Suppressor macrophage treated with lipopolysaccharide for 4 hours (primary cell): ENCODE results near the gene RASSF9.

Experiments used
- DNase-seq: peaks from one replicate; pipeline ENCODE4 v3.0.0-alpha.2; 2020

RASSF9 gene

DNA sequence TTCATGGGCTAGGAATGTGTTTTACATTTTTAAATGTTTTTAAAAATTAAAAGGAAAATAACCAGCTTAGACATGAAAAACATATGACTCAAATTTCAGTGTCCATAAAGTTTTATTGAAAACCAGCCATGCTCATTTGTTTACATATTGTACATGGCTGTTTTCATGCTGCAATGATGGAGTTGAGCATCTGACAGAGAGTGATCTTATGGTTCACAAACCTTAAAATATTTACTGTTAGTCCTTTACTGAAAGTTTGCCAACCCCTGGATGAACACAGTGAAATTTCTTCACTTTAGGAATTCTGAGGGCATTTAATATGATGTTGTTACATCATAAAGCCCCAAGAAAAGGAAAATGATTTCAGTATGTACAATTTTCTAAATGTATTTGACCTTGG, 16.1 kb downstream of the RASSF9 start:
- DNase-seq, result no peak

DNA sequence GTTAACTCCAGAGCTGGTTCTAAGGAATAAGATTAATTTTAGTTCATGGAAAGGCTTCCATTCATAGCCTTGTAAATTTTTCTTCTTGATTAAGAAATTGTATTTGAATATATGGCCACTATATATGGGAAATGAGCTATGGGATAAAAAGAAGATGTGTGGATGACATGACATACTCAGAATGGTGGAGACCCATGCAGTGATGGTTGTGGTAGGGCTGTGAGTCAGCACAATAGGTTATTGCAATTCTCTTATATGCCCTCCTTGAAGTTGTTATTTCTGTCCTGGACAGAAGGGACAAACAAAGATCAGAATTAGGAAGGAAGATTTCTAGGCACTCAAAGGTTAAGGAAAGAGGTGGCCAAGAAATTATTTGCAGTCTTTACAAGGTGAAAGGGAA, 21.5 kb downstream of the RASSF9 start:
- no peak for DNase-seq

DNA sequence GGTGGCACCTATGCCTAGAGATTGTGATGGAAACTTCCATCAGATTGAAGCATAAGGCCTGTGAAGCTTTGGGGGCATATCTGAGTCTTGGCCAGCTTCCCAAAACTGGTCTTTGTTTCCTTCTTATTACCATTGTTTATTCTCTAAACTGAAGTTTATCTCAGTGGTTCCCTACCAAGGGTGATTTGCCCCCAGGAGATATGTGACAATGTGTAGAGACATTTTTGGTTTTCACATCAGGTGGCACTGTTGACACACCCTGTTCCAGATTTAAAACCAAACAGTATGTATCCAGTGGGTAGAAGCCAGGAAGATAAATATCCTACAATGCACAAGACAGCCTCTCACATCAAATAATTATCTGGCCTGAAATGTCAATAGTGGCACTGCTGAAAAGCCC, 22.1 kb downstream of the RASSF9 start:
- DNase-seq, result no peak

DNA sequence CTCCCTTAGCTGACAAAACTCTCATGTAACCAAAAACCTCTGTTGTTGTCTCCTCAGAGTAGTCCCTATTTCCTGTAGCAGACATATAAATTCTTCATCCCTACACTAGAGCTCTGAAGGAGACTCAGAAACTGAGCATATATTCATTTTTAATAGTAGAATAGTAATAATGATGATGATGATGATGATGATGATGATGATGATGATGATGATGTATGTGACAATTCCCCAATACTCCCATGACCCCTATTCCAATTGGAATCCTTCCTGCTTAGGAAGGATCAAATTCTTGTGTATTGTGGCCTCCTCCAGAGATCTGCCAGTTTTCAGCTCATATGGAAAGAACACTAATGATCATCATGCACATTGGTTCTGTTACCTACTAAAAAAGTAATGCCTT, 26.7 kb downstream of the RASSF9 start:
- DNase-seq, result no peak

DNA sequence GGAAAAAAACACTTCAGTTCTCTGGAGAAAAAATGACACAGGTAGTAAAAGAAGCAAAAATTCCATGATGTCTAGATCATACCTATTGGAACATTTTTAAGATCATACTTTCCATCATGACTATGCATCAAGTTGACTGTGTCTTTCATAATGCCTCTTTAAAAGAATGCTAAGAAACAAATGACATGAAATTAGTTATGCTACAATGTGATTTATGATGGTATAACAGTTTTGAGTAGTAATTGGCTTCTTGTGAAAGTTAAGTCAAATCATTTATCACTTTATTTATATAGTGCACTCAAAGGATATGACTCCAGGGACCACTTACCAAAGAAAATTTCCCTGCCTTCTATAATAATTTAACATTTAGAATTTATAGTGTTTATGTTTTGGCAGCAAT, 28.5 kb downstream of the RASSF9 start:
- no peak for DNase-seq

DNA sequence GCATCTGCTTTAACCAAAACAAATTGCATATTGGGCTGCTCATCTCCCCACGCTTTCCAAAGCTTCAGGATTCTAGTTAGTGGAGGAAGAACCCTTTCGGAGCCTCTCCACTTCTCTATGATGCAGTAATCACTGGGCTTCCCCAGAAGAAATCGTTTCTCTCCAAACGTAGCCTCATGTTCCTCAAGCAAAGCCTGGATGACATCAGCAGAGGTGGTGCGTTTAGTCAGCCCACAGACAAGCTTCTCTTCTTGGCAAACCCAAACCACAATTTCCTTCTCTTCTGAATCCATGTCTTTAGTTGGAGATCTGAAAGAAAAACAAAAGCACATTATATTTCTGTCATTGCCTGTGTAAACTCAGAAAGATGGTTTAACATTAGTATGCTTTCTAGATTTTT, 30.6 kb downstream of the RASSF9 start:
- peak; percentile 85 for DNase-seq

DNA sequence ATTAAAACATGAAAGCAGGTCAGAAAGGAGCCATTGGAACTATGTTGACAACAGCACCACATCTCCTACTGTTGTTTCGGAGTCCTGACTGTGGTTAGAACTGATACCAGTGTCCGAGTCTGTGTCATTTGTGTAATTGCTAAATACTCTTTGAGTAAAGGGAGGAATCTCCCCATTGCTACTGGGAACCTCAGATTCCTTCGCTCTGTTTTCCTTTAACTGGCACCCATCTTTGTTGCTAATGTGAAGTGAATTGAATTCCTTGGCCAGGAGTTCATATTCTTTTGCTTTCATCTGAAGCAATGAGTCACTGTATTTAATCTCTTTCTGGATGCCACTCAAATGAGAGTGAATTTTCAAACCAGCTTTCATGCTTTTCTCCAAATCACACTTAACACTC, 31.5 kb downstream of the RASSF9 start:
- no peak for DNase-seq

DNA sequence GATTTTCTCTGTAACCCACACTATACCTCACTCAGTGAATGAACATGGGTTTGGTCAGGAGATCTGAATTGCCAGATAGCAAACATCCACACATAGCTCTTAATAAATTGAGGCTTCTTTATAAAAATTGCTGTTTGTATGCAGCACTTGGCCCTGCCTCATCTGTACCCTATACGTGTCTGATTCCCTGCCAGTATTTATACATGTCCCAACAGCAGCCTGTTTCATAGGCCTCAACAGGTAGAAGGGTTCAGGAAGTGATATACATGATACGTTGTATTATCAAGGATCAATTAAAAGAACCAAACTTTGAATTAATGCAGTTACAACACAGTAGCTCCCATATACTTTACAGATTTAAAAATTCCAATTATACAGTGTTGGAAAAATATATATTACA, 32.3 kb downstream of the RASSF9 start:
- no peak for DNase-seq

DNA sequence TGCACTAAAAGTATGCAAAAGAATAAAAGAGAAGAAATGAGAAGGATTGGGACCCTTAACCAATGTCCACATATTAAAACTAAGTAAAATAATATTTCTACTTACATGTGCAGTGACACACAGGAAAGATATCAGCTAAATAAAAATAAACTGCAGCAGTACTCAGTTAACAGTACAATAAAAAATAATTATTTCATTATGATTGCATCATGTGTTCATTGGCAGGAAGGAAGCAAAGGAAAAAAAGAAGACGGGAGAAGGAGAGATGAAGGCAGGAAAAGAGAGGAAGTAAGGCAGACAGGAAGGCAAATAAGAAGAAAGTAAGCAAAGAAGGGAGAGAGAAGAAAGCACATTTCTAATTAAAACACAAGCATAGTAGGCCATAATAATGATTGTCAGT, 33.0 kb downstream of the RASSF9 start:
- no peak for DNase-seq

DNA sequence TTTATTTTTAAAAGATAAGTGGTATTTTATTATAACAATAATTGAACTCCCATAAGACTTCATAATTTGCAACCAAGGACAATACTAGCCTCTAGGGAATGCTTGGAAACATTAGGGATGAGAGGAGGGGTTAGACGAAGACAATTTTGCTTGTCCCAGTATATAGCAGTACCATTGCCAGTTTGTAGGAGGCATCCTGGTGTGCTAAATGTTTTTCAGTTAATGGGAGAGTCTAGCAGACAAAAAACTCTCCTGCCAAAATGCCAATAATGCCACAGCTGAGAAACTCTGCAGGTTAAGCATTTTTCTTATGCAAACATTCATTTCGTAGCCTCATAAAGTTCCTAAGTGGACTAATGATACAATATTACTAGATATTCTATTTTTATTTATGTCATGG, 38.1 kb downstream of the RASSF9 start:
- DNase-seq, result no peak

DNA sequence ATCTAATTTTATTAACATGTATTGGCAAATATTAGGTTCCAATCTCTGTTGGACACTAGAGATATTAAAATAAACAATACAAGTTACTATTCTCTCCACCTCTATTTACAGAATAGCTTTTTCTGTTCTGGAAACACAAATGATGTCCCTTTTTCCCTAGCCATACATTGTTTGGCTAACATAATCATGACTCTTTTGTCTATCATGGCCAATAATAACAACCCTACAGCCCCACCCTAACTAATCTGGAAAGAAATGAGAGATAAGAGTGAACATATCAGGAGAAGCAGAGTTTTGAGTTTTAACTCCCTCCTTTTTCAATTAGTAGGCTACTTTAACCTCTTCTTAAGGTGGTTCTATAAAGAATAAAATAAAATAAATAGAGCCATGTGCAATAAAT, 40.2 kb downstream of the RASSF9 start:
- DNase-seq, result no peak

DNA sequence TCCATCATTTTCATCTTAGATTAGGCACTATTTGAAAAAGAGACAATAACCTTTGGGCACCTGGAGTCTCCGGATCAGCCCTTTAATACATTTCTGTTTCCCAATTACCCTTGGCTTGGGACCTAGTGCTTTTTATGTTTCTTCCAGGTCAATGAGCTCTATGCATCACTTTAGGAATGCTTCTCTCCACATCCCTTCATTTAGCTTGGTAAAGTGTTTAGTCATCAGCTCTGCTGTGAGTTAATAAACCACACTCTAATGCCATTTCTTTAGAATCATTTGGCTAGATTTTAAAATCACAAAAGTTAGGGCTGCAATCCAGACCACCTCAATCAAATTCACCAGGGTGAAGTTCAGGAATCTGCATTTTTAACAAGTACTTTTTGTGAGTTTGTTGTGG, 41.7 kb downstream of the RASSF9 start:
- DNase-seq, result no peak

DNA sequence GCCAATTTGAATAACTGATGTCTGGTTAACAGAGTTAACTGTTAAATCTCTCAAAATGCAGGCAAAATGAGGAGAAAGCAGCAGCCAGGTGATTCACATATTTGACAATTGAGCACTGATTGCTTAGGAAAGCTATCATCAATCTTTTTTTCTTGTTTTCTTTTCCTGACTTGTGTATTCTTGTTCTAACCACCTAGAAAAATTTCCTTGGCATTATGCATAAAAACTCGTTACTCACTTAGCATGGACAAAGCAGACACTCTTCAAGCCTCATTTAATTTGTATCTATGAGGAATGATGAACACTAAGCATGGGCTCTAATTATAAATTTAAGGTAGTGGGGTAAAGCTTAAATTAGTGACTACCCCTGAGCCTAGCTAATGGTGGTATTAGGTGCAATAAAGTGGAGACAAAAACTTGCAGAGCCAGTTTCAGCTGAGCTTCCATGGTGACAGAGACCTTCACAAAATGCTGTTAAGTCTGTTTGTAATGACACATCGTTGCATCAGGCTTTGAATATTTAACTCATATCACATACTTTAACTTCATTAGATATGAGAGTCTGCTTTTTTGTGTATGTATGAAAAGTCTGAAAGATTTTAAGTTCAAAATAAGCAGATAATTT, 52.0 kb downstream of the RASSF9 start:
- DNase-seq, result no peak

DNA sequence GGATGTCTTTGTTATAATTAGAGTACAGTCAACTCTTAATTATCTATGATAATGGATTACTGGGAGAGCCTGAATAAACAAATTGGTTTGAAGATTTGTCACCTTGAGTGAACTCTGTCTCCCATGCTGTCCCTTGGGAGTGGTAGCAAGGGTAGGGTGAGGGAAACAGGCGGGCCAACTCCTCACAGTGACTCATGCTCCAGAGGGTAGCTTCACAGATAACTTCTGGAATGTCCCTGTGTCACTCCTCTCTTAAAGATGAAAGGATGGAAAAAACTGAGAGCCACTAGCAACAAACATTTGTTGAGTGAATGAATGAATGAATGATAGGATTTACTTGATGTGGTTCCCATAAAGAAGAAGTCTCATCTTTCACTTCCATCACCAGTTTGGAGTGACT, 53.5 kb downstream of the RASSF9 start:
- no peak for DNase-seq

DNA sequence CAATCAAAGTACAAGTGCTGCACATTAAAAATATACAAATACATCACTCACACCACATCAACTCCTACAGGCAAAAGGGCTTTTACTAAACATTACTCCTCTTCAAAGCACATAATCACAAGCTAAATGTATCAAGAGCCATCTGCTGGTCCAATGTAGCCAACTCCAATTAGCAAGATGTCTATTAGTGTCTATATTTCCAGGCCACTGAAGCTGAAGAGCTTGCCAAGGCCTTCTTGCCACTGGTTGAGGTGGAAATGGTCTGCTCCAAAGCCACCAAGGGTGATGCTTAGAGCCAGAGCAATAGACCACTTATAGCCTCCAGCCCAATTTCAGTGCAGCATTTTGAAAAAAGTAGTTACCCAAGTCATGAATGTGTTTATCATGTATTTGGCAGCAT, 54.4 kb downstream of the RASSF9 start:
- DNase-seq, result no peak

DNA sequence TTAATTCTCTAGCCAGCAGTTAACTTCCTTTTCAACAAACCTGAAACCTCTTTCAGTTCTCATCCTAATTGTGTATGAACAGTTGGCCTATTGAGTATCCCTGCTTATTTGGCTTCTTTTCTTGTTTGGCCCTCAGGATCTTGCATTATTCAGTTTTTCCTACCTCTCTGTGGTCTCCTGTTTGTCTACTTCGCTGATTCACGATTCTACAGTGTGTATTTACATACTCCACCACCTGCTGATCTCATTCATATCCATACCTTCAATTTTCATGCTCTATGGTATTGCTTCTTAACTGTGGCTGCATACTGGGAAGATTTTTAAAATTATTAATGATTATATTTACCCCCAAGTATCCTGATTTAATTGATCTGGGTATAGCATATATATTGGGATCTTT, 56.4 kb downstream of the RASSF9 start:
- DNase-seq, result no peak

DNA sequence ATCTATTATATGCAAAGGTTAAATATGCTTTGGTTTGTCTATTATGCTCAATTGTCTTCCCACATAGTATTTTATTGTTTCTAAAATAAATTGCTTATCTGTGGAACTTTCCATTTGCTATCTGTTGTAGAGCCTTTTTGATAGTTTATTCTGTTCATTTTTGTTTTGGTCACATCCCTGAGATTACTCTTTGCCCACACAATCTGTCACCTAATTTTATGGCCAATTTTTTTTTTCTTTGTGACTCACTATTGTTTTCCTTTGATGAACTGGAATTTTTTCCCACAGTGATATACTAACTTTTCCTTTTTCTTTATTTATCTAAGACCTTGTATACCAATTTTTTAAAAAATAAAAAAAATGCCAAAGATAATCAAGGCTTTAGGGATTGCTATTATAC, 61.1 kb downstream of the RASSF9 start:
- DNase-seq, result no peak

DNA sequence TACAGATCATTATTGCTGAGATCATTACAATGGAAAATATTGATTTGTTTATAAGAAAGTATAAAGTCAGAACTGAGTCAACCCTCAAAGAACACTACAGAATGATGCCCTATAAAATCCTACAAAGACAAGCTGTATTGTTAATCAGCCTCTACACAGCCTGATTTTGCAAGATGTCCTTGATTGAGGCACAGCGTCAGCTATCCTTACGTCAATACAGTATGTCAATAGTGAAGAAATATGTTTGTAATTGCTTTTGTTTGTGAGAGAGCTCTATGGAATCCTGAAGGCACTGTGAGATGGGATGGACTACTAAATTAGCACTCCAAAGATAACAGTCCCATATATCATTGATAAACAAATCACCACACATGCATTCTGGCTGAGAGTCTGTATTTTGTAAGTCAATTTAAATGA, 70.7 kb downstream of the RASSF9 start:
- DNase-seq, result no peak

DNA sequence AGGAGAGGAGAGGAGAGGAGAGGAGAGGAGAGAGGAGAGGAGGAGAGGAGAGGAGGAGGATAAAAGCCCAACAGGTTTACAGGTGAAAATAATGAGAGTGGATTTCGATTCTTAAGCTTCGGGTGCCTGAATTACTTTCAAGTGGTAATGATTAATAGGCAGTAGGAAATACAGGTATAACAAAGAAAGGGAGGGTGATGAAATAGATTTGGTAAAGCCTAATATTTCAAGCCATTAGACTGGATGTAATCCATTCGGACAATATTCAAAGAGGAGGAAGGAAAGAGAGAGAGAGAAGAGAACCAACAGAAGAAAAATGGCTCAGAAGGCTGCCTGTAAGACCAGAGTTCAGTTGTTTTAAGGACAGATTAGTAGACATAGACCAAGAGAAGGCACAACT, 76.6 kb downstream of the RASSF9 start:
- DNase-seq, result no peak

DNA sequence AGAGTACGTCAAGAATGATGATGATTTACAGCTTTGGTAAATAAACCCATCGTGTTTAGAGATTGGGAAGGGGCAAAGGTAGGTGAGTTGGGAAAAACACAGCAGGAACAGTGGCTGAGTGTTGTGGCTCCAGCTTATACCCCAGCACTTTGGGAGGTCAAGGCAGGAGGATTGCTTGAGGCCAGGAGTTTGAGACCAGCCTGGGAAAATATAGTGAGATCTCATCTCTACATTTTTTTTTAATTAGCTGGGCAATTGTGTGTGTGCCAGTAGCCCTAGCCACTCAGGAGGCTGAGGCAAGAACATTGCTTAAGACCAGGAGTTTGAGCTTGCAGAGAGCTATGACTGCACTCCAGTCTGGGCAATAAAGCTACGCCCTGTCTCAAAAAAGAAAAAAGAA, 77.1 kb downstream of the RASSF9 start:
- no peak for DNase-seq

DNA sequence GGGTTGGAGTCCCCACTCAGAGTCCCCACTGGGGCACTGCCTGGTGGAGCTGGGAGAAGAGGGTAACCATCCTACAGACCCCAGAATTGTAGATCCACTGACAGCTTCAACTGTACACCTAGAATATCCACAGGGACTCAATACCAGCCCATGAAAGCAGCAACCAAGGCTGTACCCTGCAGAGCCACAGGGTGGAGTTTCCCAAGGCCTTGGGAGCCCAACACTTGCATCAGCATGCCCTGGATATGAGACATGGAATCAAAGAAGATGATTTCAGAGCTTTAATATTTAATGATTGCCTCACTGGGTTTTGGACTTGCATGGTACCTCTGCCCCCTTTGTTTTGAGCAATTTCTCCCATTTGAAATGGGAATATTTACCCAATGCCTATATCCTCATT, 80.4 kb downstream of the RASSF9 start:
- no peak for DNase-seq
